HG03025 (cell line): ENCODE measurements around the gene MAN1A1.
"Not testable (repeated sequence)": the region's sequence is repeated elsewhere in the genome, so short reads cannot be mapped to it uniquely, and the experiment has no call there.

Source experiments
- ATAC-seq: cut with Tn5 transposase; IDR thresholded peaks from one replicate; pipeline ENCODE4 v1.9.1; 2021; ENCODE audit warnings: mild to moderate bottlenecking, moderate library complexity; ENCODE audit not compliant: unreplicated experiment, low FRiP score

Gene MAN1A1

GRCh38 chr6:119308991-119309657, 40.4 kb downstream of the MAN1A1 start:
- no peak for ATAC-seq

- ATAC-seq, result no peak
Measured at GRCh38 chr6:119308048-119308570, 41.5 kb downstream of the MAN1A1 start.

- ATAC-seq, result no peak
Measured at GRCh38 chr6:119307056-119307455, 42.5 kb downstream of the MAN1A1 start.

GRCh38 chr6:119306396-119306968, 43.1 kb downstream of the MAN1A1 start:
- no peak for ATAC-seq

GRCh38 chr6:119303164-119303887, 46.2 kb downstream of the MAN1A1 start:
- ATAC-seq, result no peak

GRCh38 chr6:119301429-119301828, 48.1 kb downstream of the MAN1A1 start:
- ATAC-seq, result no peak

GRCh38 chr6:119299694-119300093, 49.9 kb downstream of the MAN1A1 start:
- no peak for ATAC-seq

GRCh38 chr6:119297049-119297448, 52.5 kb downstream of the MAN1A1 start:
- no peak for ATAC-seq

GRCh38 chr6:119296036-119297035, 53.2 kb downstream of the MAN1A1 start:
- ATAC-seq, result no peak

GRCh38 chr6:119294984-119295383, 54.6 kb downstream of the MAN1A1 start:
- no peak for ATAC-seq

GRCh38 chr6:119291060-119291459, 58.5 kb downstream of the MAN1A1 start:
- not testable (repeated sequence) for ATAC-seq

- no peak for ATAC-seq
Measured at GRCh38 chr6:119290306-119290705, 59.3 kb downstream of the MAN1A1 start.

GRCh38 chr6:119289651-119290050, 59.9 kb downstream of the MAN1A1 start:
- no peak for ATAC-seq

GRCh38 chr6:119285908-119286625, 63.5 kb downstream of the MAN1A1 start:
- ATAC-seq, result no peak

- no peak for ATAC-seq
Measured at GRCh38 chr6:119284861-119285521, 64.6 kb downstream of the MAN1A1 start.

GRCh38 chr6:119283979-119284545, 65.5 kb downstream of the MAN1A1 start:
- ATAC-seq, result no peak

- ATAC-seq, result no peak
Measured at GRCh38 chr6:119283214-119283613, 66.3 kb downstream of the MAN1A1 start.

- no peak for ATAC-seq
Measured at GRCh38 chr6:119280668-119281067, 68.9 kb downstream of the MAN1A1 start.

GRCh38 chr6:119280080-119280479, 69.5 kb downstream of the MAN1A1 start:
- ATAC-seq, result no peak
